Panc1 (cell line): Measurements from ENCODE around the gene AQP11.

Experiments used
- POLR2AphosphoS5 ChIP-seq: IDR thresholded peaks from 2 replicates; pipeline ENCODE4 v1.6.1; 2012; ENCODE audit warnings: mild to moderate bottlenecking, low read depth, low read length, moderate library complexity
- SIN3A ChIP-seq: IDR thresholded peaks from 2 replicates; pipeline ENCODE4 v1.6.1; 2012; ENCODE audit warnings: low read depth, mild to moderate bottlenecking, low read length, moderate library complexity, borderline replicate concordance; ENCODE audit not compliant: insufficient read depth
- TCF7L2 ChIP-seq: IDR thresholded peaks from 2 replicates; pipeline ENCODE4 v1.6.1; 2011; ENCODE audit warnings: mild to moderate bottlenecking, low read depth, low read length, inconsistent platforms
- TF ChIP-seq, protein P1 (sequence below): fragments of 450-650 bp; IDR thresholded peaks from 2 replicates; pipeline ENCODE4 v1.5.1; 2017; ENCODE audit warnings: mild to moderate bottlenecking

- TF ChIP-seq, protein P1, sequence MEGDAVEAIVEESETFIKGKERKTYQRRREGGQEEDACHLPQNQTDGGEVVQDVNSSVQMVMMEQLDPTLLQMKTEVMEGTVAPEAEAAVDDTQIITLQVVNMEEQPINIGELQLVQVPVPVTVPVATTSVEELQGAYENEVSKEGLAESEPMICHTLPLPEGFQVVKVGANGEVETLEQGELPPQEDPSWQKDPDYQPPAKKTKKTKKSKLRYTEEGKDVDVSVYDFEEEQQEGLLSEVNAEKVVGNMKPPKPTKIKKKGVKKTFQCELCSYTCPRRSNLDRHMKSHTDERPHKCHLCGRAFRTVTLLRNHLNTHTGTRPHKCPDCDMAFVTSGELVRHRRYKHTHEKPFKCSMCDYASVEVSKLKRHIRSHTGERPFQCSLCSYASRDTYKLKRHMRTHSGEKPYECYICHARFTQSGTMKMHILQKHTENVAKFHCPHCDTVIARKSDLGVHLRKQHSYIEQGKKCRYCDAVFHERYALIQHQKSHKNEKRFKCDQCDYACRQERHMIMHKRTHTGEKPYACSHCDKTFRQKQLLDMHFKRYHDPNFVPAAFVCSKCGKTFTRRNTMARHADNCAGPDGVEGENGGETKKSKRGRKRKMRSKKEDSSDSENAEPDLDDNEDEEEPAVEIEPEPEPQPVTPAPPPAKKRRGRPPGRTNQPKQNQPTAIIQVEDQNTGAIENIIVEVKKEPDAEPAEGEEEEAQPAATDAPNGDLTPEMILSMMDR, result no peak
- TF ChIP-seq POLR2AphosphoS5, result no peak
- no peak for TF ChIP-seq TCF7L2
- TF ChIP-seq SIN3A, result no peak
These were observed 60.4 kb downstream of the AQP11 start for GRCh38 chr11:77650123-77650522.
